HepG2 (cell line): Measurements from ENCODE around the gene PAEP.

ENCODE experiments used
- EP300 ChIP-seq, 3 experiments: sonication (generic) in 1 of 3; formaldehyde crosslinking in 1 of 3; IDR thresholded peaks; 2 replicates each; pipeline versions ENCODE4 v1.5.1 to v1.6.1; 2011 to 2020; ENCODE audit warnings: low read depth in 2 of 3, low read length in 2 of 3, borderline replicate concordance in 1 of 3, improper control_type of control experiment in 1 of 3, mild to moderate bottlenecking in 1 of 3, missing genetic modification reagents in 1 of 3, moderate library complexity in 1 of 3
- FOXA3 ChIP-seq: IDR thresholded peaks from 2 replicates; pipeline ENCODE4 v1.6.1; 2016; ENCODE audit warnings: missing genetic modification reagents, missing compliant biosample characterization
- IRF2 ChIP-seq: IDR thresholded peaks from 2 replicates; pipeline ENCODE4 v1.6.1; 2018; ENCODE audit warnings: missing genetic modification reagents, missing compliant biosample characterization
- KDM3A ChIP-seq: IDR thresholded peaks from 2 replicates; pipeline ENCODE4 v1.6.1; 2018; ENCODE audit warnings: low read depth, missing compliant biosample characterization
- MAFK ChIP-seq, 2 experiments: IDR thresholded peaks in 1 of 2; conservative IDR thresholded peaks in 1 of 2; 2 replicates each; pipeline ENCODE4 v1.6.1; 2011; ENCODE audit warnings: improper control_type of control experiment in 2 of 2, low read length in 2 of 2
- MIER3 ChIP-seq: IDR thresholded peaks from 2 replicates; pipeline ENCODE4 v1.6.1; 2016; ENCODE audit warnings: missing compliant biosample characterization, borderline replicate concordance
- NR3C1 ChIP-seq: sonication (generic); formaldehyde crosslinking; IDR thresholded peaks from 2 replicates; pipeline ENCODE4 v1.4.0; 2020; ENCODE audit warnings: missing genetic modification reagents
- POLR2AphosphoS5 ChIP-seq: IDR thresholded peaks from 2 replicates; pipeline ENCODE4 v1.6.1; 2012; ENCODE audit warnings: low read depth, low read length
- SP1 ChIP-seq, 2 experiments: fragments of 450-650 bp in 1 of 2; sonication (generic) in 1 of 2; formaldehyde crosslinking in 1 of 2; IDR thresholded peaks; 2 replicates each; pipeline versions ENCODE4 v1.4.0 to v1.6.1; 2016 to 2020; ENCODE audit warnings: missing genetic modification reagents in 1 of 2
- ZNF235 ChIP-seq: sonication (generic); formaldehyde crosslinking; IDR thresholded peaks from 2 replicates; pipeline ENCODE4 v1.8.1; 2023; ENCODE audit warnings: mild to moderate bottlenecking, missing genetic modification reagents, borderline replicate concordance
- TF ChIP-seq, protein P1 (sequence below): sonication (generic); formaldehyde crosslinking; IDR thresholded peaks from 2 replicates; pipeline ENCODE4 v1.5.0; 2020; ENCODE audit warnings: mild to moderate bottlenecking, missing genetic modification reagents, moderate library complexity
- TF ChIP-seq, protein P2 (sequence below), 2 experiments: sonication (generic) in 1 of 2; formaldehyde crosslinking in 1 of 2; IDR thresholded peaks; 2 replicates each; pipeline versions ENCODE4 v1.6.1 to v1.9.0; 2014 to 2022; ENCODE audit warnings: antibody characterized with exemption in 1 of 2, borderline replicate concordance in 1 of 2, inconsistent platforms in 1 of 2, low read depth in 1 of 2, missing genetic modification reagents in 1 of 2
- TF ChIP-seq, protein P3 (sequence below): sonication (generic); formaldehyde crosslinking; IDR thresholded peaks from 2 replicates; pipeline ENCODE4 v1.9.0; 2021; ENCODE audit warnings: missing genetic modification reagents, borderline replicate concordance
- TF ChIP-seq, protein P4 (sequence below): sonication (generic); formaldehyde crosslinking; IDR thresholded peaks from 2 replicates; pipeline ENCODE4 v1.8.1; 2023; ENCODE audit warnings: missing genetic modification reagents, inconsistent platforms, borderline replicate concordance

DNA sequence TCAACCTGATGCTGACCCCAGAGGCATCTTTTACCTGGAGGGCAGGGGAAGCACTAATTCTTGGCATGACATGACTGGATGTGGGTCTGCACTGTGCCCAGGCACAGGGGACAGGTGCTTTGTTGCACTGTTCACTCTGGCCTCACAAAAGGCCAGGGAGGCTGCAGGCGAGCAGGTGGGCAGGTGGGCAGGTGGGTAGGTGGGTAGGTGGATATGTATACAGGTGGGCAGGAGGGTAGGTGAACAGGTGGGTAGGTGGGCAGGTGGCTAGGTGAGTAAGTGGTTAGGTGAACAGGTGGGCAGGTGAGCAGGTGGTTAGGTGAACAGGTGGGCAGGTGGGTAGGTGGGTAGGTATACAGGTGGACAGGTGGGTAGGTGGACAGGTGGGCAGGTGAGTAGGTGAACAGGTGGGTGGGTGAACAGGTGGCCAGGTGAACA is 1.5 kb downstream of the PAEP start:
- TF ChIP-seq ZNF235 (CRISPR knock-in tag) (no peak), NR3C1 (no peak), POLR2AphosphoS5 (no peak), MIER3 (CRISPR knock-in tag) (no peak), IRF2 (CRISPR knock-in tag) (no peak), SP1 (IDR thresholded peaks at IDR 0.05) (no peak), SP1 (CRISPR knock-in tag; IDR thresholded peaks at IDR 0.05) (no peak), EP300 (IDR thresholded peaks at IDR 0.05; ENCODE audit: low read depth in 2 of 2, low read length in 2 of 2) (no peak), EP300 (CRISPR knock-in tag; IDR thresholded peaks at IDR 0.05; ENCODE audit: borderline replicate concordance) (no peak), MAFK (conservative IDR thresholded peaks at IDR 0.05 in 1 of 2, IDR thresholded peaks at IDR 0.05 in 1 of 2; ENCODE audit: low read length in 2 of 2) (no peak), KDM3A (CRISPR knock-in tag) (no peak), FOXA3 (CRISPR knock-in tag) (no peak)
- TF ChIP-seq, protein P1, sequence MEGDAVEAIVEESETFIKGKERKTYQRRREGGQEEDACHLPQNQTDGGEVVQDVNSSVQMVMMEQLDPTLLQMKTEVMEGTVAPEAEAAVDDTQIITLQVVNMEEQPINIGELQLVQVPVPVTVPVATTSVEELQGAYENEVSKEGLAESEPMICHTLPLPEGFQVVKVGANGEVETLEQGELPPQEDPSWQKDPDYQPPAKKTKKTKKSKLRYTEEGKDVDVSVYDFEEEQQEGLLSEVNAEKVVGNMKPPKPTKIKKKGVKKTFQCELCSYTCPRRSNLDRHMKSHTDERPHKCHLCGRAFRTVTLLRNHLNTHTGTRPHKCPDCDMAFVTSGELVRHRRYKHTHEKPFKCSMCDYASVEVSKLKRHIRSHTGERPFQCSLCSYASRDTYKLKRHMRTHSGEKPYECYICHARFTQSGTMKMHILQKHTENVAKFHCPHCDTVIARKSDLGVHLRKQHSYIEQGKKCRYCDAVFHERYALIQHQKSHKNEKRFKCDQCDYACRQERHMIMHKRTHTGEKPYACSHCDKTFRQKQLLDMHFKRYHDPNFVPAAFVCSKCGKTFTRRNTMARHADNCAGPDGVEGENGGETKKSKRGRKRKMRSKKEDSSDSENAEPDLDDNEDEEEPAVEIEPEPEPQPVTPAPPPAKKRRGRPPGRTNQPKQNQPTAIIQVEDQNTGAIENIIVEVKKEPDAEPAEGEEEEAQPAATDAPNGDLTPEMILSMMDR (CRISPR knock-in tag) = no peak
- TF ChIP-seq, protein P2, sequence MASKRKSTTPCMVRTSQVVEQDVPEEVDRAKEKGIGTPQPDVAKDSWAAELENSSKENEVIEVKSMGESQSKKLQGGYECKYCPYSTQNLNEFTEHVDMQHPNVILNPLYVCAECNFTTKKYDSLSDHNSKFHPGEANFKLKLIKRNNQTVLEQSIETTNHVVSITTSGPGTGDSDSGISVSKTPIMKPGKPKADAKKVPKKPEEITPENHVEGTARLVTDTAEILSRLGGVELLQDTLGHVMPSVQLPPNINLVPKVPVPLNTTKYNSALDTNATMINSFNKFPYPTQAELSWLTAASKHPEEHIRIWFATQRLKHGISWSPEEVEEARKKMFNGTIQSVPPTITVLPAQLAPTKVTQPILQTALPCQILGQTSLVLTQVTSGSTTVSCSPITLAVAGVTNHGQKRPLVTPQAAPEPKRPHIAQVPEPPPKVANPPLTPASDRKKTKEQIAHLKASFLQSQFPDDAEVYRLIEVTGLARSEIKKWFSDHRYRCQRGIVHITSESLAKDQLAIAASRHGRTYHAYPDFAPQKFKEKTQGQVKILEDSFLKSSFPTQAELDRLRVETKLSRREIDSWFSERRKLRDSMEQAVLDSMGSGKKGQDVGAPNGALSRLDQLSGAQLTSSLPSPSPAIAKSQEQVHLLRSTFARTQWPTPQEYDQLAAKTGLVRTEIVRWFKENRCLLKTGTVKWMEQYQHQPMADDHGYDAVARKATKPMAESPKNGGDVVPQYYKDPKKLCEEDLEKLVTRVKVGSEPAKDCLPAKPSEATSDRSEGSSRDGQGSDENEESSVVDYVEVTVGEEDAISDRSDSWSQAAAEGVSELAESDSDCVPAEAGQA (IDR thresholded peaks at IDR 0.05; ENCODE audit: low read depth) = no peak
- TF ChIP-seq, protein P2 (CRISPR knock-in tag; IDR thresholded peaks at IDR 0.05; ENCODE audit: borderline replicate concordance) = no peak
- TF ChIP-seq, protein P3, sequence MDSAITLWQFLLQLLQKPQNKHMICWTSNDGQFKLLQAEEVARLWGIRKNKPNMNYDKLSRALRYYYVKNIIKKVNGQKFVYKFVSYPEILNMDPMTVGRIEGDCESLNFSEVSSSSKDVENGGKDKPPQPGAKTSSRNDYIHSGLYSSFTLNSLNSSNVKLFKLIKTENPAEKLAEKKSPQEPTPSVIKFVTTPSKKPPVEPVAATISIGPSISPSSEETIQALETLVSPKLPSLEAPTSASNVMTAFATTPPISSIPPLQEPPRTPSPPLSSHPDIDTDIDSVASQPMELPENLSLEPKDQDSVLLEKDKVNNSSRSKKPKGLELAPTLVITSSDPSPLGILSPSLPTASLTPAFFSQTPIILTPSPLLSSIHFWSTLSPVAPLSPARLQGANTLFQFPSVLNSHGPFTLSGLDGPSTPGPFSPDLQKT (CRISPR knock-in tag) = no peak
- TF ChIP-seq, protein P4, sequence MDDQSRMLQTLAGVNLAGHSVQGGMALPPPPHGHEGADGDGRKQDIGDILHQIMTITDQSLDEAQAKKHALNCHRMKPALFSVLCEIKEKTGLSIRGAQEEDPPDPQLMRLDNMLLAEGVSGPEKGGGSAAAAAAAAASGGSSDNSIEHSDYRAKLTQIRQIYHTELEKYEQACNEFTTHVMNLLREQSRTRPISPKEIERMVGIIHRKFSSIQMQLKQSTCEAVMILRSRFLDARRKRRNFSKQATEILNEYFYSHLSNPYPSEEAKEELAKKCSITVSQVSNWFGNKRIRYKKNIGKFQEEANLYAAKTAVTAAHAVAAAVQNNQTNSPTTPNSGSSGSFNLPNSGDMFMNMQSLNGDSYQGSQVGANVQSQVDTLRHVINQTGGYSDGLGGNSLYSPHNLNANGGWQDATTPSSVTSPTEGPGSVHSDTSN (CRISPR knock-in tag) = no peak
